GM04503 (cell line): ENCODE results near the gene AIF1L.

Experiments
- DNase-seq: peaks from one replicate; pipeline ENCODE4 v3.0.0-alpha.2; 2012; ENCODE audit warnings: low read depth

AIF1L gene

GRCh38 chr9:131096269-131097125, at the start of gene AIF1L:
AIF1L (plus strand) TSS chr9:131096531; CDS start chr9:131096630, 99 bp downstream.
- DNase-seq: no peak

GRCh38 chr9:131046581-131047202, 49.6 kb upstream of the AIF1L start:
- no peak for DNase-seq

GRCh38 chr9:131048332-131048731, 48.0 kb upstream of the AIF1L start:
- DNase-seq: no peak

GRCh38 chr9:131048820-131049219, 47.5 kb upstream of the AIF1L start:
- no peak for DNase-seq

- no peak for DNase-seq
These were observed 46.3 kb upstream of the AIF1L start for GRCh38 chr9:131049829-131050715.

- no peak for DNase-seq
These were observed 45.5 kb upstream of the AIF1L start for GRCh38 chr9:131050831-131051230.

GRCh38 chr9:131051592-131052517, 44.5 kb upstream of the AIF1L start:
- DNase-seq: no peak

GRCh38 chr9:131053896-131054295, 42.4 kb upstream of the AIF1L start:
- DNase-seq: no peak

GRCh38 chr9:131056781-131057506, 39.4 kb upstream of the AIF1L start:
- DNase-seq: no peak

- no peak for DNase-seq
These were observed 35.3 kb upstream of the AIF1L start for GRCh38 chr9:131060900-131061630.

- no peak for DNase-seq
These were observed 33.4 kb upstream of the AIF1L start for GRCh38 chr9:131062969-131063368.

- no peak for DNase-seq
These were observed 30.7 kb upstream of the AIF1L start for GRCh38 chr9:131065599-131065998.

- no peak for DNase-seq
These were observed 28.7 kb upstream of the AIF1L start for GRCh38 chr9:131067625-131068024.

- DNase-seq: no peak
These were observed 28.1 kb upstream of the AIF1L start for GRCh38 chr9:131068076-131068816.

GRCh38 chr9:131069699-131070098, 26.6 kb upstream of the AIF1L start:
- DNase-seq: no peak

- no peak for DNase-seq
These were observed 24.0 kb upstream of the AIF1L start for GRCh38 chr9:131072107-131072870.

GRCh38 chr9:131072871-131073237, 23.5 kb upstream of the AIF1L start:
- DNase-seq: no peak

GRCh38 chr9:131076347-131077195, 19.8 kb upstream of the AIF1L start:
- DNase-seq: no peak
